Activated gamma-delta T cell treated with anti-CD3 and anti-CD28 coated beads, Interleukin-2, amount 50 U/mL, for 16 hours (primary cell): Measurements from ENCODE around the gene NEAT1.
"Not testable (repeated sequence)": the region's sequence is repeated elsewhere in the genome, so short reads cannot be mapped to it uniquely, and the experiment has no call there.

Experiments used
- DNase-seq: peaks from one replicate; pipeline ENCODE4 v3.0.0-alpha.2; 2020; ENCODE audit warnings: low read depth

Gene NEAT1

DNA sequence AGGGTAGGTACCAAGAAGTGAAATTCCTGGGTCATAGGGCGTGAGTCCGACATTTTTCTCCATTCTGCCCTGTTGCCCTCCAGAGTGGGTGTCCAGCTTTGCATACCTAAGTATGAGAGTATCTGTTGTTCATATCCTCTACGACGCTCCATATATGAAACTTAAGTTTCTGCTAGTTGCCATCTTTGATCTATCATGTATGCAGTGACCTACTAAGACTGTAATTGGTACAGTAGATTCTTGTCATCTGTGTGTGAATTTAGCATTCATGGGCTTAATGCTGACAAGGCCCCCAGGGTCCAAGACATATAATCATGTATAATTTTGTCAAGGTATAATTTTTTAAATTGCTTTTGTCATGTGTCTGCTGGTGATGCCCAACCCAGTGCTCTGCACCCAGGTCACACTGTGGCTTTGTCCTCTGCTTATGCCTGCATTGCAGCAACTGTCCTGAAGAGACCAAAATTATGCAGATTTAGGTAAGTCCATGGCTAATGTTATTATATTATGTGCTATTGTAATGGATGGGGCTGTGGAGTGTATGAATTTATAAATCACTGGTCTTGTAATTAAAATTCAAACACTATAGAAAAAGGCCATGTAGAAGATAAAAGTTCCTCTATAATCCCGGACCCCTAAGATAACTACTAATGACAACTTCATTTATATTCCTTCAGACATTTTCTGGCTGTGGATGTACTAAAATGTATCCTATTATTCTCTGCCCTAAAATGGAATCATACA lies 12.2 kb downstream of the NEAT1 start:
- DNase-seq: no peak

DNA sequence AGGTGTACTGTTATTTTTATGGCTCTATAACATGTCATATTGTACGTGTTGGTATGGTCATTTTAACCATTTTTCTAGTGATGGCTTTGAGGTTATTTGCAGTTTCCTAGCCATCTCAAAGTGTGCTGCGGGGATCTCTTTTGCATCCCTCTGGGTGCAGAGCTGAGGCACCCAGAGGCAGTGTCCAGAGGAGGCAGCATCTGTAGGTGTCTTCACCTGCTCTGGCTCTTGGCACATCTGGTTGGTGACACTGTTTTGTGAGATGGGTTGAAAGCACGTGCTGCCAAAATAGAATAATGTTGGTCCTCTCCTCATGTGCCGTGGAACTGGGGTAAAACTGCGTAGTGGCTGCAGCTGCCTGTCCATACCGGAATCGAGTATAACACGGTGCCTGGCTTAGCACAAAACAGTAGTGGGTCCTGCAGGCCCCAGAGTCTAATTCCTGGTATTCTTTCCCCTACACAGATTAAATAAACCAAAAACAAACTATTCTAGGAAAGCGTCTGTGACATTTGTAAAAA lies 12.9 kb downstream of the NEAT1 start:
- DNase-seq: no peak

DNA sequence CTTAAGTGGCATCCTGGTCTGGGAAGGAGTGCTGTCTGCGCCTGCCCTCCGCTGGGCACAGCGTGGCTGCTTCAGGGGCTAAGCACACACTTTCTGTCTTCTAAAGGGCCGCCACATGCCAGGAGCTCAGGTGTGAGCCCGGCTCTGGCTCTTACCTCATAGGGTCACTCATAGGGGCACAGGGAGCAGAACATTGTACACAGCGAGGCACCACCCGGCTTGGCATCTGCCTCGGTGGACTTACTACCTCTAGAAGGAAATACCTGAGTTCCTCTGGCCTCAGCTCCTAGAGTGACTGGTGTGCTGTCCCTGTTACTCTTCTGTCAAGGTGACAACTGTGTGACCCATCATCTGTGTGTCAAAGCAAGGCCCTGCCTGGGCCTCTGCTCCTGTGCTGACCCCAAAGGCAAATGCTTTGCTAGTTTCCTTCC lies 13.4 kb downstream of the NEAT1 start:
- DNase-seq: no peak

DNA sequence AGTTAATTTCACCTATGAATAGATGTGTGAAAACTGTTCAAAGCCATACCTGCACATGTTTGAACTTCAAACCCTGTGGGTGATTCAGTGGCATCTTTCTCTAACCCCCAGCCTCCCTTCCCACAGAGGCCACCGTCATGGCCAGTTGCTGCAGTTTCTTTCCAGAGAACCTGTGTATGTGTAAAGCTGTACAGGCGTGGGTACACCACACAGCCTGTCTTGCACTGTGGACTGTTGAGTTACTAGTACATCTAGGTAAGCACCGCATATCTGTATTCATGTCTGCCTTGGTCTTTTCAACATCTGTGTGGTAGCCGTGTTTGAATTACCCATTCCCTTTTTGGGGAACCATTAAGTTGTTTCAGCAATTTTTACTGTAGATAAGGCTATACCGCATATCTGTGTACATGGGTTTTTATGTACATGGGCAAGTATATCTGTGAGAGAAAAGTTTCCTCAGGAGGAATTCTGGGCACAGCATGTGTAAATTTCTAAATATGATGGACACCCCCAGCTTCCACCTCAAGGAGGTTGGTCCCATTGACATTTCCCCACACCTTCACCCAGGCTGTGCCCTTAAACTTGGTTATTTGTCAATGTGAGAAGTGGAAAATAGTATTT lies 13.9 kb downstream of the NEAT1 start:
- DNase-seq: no peak

DNA sequence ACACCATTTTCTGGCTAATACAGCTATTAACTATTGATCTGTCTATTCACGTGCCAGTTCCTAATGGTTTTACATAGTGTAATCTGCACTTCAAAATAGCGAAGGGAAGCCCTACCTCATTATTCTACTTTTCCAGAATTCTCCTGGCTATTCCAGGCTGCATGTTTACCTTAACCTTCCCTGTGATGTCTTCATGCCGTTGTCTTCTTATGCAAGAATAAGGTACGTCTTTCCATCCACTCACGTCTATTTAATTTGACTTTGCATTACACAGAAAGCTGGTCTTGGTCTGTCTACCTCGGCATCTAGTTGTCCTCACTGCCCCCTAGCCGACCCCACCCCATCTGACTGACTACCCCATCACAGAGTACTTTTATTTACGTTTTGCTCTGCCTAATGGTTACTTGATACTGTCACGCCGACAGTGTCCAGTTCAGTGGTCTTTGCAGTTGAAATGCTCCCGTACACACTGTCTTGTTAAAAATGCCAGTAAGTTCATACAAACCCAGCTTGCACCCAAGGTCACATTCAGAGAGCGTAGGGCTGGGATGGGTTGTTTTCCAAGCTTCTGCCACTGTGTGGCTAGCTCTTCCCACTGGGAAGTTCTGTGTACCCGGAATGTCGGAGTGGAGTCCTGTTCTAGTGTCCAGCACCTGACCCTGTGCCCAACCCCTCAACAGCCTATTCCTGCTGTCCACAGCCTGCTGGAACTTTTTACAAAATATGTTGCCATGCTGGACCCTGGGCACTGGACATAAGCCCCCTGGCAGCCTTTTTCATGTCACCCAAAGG lies 15.0 kb downstream of the NEAT1 start:
- DNase-seq: no peak

DNA sequence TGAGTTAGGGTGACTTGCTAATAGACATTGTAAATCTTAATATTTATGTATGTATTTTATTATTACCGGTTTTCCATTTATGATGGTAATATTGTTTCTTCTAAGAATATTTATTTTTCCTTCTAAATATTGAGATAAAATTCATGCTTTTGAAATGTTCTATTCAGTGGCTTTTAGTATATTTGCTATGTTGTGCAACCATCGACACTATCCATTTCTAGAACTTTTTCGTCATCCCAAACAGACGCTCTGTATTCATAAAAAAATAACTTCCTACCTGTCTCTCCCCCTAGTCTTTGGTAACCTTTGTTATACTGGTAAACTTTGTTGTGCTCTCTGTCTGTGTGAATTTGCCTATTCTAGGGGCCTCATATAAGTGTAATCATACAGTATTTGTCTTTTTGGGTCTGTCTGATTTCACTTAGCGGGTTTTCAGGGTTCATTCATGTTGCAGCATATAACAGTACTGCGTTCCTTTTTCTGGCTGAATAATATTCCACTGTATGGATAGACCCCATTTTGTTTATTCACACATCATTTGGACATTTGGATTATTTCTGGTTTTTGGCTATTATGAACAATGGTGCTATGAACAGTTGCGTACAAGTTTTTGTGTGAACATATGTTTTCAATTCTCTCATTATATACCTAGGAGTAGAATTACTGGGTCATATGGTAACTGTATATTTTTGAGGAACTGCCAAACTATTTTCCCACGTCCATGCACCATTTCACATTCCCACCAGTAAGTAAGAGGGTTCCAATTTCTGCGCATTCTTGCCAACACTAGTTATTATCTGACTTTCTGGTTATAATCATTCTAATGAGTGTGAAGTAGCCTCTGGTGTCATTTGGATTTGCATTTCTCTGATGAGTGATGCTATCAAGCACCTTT lies 15.9 kb downstream of the NEAT1 start:
- no peak for DNase-seq

DNA sequence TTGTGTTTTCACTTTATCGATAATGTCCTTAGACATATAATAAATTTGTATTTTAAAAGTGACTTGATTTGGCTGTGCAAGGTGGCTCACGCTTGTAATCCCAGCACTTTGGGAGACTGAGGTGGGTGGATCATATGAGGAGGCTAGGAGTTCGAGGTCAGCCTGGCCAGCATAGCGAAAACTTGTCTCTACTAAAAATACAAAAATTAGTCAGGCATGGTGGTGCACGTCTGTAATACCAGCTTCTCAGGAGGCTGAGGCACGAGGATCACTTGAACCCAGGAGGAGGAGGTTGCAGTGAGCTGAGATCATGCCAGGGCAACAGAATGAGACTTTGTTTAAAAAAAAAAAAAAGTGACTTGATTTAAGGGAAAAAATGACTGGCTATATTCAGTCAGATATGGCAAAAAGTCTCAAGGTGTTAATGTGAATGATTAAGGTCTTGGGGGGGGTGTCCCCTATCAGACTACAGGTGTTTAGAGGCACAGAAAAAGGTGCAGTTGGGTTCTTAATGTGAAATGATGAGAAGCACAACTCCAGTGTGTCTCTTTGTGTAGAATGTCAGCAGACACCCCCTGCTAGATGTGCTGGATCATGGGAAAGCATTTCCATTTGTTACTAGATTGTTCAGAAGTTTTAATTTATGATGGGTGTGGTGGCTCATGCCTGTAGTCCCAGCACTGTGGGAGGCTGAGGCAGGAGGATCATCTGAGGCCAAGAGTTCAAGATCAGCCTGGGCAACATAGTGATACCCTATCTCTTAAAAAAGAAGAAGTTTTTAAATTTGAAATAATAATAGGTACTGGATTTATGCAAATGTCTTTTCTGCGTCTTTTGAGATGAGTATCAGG lies 17.0 kb downstream of the NEAT1 start:
- no peak for DNase-seq

DNA sequence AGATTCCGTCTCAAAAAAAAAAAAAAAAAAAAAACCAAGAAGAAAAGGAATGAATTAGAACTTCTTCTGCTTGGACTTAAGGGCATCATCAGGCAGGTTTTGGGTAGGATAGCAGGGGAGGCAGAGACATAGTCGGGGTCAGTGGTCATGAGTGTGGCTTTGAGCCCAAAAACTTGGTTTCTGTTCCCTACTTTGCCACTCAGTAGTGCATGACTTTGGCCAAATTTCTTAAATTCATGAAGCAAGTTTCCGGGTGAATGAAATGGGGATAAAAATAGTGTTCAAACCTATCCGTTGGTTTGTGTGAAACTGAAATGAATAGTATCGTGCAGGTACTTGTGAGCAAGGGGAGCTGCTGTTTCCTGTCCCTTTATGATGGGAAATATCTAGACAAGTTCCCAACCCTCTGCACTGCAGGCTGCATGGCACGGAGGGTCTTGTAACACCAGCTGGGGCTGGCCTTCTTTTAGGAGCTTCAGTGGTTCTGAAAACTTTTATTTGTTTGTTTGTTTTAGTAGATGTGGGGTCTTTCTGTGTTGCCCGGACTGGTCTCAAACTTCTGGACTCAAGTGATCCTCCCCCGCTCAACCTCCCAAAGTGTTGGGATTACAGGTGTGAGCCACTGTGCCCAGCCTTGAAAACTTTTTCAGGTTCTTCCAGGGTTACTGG lies 18.4 kb downstream of the NEAT1 start:
- DNase-seq: no peak

DNA sequence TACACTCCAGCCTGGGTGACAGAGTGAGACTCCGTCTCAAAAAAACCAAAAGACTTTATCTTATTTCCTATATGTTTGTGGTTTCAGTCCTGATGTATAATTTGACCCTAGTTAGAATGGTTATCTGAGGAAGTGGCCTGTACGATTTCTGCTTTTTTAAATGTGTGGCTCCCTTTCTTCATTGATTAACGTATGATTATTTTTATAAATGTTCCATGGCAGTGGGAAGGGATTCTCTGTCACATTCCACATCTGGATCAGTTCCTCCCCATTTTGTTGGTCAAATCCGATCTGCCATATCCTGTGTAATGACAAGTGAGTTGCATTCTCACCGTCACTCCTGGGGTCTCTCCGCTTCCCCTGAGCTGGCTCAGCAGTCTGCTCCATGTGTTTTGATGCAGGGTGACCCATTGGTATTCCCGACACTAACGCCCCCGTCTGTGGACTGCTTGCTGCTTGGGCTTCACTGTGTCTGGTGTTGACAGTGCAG lies 20.3 kb downstream of the NEAT1 start:
- DNase-seq: no peak

DNA sequence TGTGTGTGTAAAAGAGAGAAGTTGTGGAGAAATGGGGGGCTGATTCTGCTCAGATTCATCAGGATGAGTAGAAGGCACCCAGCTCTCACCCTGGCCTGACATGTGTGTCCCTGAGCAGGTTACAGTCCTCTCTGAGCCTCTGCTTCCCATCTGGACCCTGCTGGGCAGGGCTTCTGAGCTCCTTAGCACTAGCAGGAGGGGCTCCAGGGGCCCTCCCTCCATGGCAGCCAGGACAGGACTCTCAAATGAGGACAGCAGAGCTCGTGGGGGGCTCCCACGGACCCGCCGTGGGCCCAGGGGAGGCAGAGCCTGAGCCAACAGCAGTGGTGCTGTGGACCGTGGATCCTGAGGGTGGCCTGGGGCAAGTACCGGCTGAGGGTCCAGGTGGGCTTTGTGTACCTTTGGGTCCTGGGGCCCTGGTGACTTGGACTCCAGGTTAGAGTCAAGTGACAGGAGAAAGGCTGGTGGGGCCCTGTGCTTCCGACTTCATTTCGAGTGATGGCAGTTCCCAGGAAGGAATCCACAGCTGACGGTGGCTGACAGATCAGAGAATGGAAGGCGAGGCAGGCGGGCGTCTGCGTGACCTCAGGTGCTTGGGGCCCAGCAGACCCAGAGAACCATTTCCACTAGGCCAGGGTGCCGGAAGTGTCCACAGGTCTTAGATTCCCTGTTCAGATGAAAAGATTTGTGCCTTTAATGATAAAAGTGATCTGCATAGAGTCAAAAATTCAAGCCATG lies 21.9 kb downstream of the NEAT1 start:
- DNase-seq: no peak

DNA sequence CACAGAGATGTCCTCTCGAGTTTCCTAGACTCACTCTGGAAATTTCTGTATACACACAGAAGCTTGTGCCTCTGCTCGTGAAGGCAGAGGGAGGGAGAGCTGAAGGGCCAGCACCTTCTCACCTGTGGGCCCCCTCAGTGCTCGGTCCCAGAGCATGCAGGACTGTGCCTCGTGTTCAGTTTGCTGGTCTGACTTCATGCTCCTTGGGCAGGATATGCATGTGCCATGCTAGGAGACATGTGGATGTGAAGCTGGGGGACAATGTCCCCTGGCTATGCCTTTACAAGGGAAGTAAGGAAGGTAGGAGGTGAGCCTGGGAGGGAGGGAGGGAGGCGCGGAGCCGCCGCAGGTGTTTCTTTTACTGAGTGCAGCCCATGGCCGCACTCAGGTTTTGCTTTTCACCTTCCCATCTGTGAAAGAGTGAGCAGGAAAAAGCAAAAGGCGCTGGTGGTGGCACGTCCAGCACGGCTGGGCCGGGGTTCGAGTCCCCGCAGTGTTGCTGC lies 22.6 kb downstream of the NEAT1 start:
- no peak for DNase-seq

DNA sequence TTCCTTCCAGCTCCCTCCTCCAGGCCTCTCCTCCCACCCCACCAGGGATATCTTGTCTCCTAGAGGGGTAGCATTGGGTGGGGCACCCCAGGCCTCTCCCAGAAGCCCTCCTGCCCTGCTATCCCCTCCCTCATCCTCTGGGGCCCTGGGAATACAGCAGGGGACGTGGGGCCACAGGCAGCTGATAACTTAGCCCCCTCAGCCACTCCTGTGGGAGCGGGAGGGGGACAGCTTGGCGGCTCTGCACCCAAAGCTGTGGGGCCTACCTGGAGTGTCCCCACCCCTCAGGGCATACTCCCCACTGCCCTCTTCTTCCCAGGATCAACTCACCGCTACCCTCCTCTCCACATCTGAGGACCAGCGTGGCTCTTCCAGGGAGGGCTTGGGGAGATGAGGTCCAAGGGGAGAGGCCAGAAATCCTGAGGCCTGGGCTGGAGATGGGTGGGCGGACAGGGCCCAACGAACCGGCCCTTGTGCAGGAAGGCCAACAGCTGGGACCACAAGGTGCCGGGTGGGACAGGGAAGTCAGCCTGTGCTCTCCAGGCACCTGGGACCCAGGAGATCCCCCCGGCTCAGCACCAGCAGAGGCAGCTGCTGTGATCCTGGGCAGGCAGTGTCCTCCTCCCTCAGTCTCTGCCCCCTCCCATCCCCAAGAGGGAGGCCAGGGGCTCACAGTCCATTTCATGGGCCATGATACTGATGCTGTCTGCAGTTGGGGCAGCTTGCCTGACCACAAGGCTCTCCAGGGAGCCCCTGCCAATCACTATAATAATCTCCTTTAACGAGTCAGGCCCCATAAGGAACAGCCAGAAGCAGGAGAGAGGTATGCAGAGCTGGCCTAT lies 23.2 kb downstream of the NEAT1 start:
- DNase-seq: no peak

DNA sequence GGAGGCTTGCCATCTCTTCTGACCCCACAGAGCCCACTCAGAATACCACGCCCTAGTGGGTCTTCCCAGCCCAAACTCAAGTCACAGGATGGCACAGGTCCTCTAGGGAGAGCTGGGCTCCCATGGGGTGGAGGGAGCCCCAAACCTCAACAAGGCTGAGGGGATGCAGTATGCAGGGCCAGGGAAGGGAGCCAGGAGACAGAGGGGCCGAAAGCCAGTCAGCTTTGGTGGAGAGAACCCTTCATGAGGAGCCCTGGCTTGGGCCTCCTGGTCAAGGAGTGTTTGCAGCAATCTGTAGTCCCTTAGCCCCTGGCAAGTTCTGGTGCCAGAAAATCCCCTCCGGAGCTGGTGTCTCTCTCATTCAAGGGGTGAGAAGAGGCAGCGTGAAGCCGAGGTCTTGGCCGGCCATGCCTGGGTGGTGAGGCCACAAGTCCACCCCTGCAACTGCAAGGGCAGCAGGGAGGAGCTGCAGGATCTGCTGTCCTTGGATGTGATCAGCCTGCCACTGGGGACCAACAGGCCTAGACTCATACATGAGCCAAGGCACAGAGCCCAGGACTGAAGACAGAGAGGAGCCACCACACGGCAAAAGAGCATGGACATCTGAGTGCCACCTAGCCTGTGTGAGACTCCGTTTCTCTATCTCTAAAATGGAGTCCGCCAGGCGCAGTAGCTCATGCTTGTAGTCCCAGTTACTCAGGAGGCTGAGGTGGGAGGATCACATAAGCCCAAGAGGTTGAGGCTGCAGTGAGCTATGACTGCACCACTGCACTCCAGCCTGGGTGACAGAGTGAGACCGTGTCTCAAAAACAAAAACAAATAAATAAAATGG lies 24.1 kb downstream of the NEAT1 start:
- DNase-seq: no peak

DNA sequence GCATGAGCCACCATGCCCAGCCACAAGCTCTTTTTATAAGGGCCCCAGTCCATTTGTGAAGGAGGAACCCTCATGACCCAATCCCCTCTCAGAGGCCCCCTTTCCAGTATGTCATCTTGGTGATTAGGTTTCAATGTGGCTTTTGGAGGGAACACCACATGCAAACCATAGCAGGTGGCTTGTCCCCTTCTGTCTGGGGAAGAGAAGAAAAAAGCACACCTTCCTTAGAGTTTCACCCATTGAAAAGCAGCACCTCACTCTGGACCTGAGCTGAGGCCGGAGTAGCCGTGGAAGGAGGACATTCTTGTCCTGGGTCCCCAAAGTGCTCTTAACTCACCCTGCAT lies 25.4 kb downstream of the NEAT1 start:
- DNase-seq: no peak

DNA sequence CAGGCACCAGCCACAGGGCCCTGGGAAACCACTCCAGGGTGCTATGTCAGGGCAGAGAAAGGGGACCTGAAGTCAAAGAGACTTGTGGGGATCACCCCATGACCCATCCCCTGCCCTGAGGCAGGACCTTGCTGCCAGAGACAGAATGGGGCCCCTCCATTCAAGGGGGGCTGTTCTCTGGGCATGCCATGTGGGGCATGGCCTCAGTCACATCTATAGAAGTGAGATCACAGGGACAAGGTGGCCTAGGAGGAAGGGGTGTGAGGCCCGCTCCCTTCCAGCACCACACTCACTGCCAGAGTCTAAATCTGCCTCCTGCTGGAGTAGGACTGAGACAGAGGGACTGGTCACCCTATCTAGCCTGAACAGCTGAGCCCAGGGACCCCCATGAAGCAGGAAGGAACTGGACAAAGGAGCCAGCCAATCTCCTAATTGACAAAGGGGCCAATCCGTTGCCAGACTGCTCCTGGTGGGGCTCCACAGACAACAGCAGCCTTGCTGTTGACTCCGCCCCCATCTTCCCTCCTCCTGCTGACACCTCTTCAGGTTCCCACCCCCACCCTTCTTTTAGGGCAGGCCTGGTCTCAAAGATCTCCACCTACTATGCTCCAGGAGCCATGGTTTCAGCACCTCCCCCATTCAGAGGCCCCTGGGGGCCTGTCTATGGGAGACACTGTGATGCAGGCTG lies 26.0 kb downstream of the NEAT1 start:
- no peak for DNase-seq

DNA sequence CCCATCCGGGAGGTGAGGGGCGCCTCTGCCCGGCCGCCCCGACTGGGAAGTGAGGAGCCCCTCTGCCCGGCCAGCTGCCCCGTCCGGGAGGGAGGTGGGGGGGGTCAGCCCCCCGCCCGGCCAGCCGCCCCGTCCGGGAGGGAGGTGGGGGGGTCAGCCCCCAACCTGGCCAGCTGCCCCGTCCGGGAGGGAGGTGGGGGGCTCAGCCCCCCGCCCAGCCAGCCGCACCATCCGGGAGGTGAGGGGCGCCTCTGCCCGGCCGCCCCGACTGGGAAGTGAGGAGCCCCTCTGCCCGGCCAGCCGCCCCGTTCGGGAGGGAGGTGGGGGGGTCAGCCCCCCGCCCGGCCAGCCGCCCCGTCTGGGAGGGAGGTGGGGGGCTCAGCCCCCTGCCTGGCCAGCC lies 28.7 kb downstream of the NEAT1 start:
- not testable (repeated sequence) for DNase-seq

DNA sequence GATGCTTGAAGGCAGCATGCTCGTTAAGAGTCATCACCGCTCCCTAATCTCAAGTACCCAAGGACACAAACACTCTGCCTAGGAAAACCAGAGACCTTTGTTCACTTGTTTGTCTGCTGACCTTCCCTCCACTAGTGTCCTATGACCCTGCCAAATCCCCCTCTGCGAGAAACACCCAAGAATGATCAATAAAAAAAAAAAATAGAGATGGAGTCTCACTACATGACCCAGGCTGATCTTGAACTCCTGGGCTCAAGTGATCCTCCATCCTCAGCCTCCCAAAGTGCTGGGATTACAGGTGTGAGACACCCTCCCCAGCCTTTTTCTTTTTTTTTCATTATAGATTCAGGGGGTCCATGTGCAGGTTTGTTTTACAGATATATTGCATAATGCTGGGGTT lies 29.7 kb downstream of the NEAT1 start:
- DNase-seq: not testable (repeated sequence)
